OCI-LY1 (cell line): ENCODE results near the gene SPNS2.

Source experiments
- H2AFZ ChIP-seq: fragments of 200-600 bp; sonication (generic), shearing (Covaris generic); 2 replicates; pipeline ENCODE4 v1.6.0; 2014; ENCODE audit warnings: antibody characterized with exemption, mild to moderate bottlenecking, low read length
- H3F3A ChIP-seq: fragments of 200-600 bp; sonication (generic), shearing (Covaris generic); 2 replicates; pipeline ENCODE4 v1.6.0; 2014; ENCODE audit warnings: mild to moderate bottlenecking, antibody characterized with exemption, low read length, moderate library complexity; ENCODE audit not compliant: insufficient read depth
- H3K27ac ChIP-seq: fragments of 200-600 bp; sonication (generic); 2 replicates; pipeline ENCODE4 v1.5.1; 2014; ENCODE audit warnings: low read length, mixed run types, mild to moderate bottlenecking, low read depth; ENCODE audit not compliant: poor library complexity, severe bottlenecking
- H3K27me3 ChIP-seq: fragments of 200-600 bp; sonication (generic); 2 replicates; pipeline ENCODE4 v1.6.0; 2014; ENCODE audit warnings: antibody characterized with exemption, mild to moderate bottlenecking, low read length, moderate library complexity; ENCODE audit not compliant: insufficient read depth
- H3K36me3 ChIP-seq: fragments of 200-600 bp; sonication (generic); 2 replicates; pipeline ENCODE4 v1.6.1; 2014; ENCODE audit warnings: mild to moderate bottlenecking, antibody characterized with exemption, low read length, moderate library complexity, mixed read lengths; ENCODE audit not compliant: insufficient read depth
- H3K4me1 ChIP-seq: fragments of 200-600 bp; sonication (generic); 2 replicates; pipeline ENCODE4 v1.5.1; 2014; ENCODE audit warnings: mild to moderate bottlenecking, low read length, moderate library complexity; ENCODE audit not compliant: insufficient read depth, severe bottlenecking
- H3K4me2 ChIP-seq: fragments of 200-600 bp; sonication (generic), shearing (Covaris generic); 2 replicates; pipeline ENCODE4 v1.6.1; 2014; ENCODE audit warnings: low read length
- H3K4me3 ChIP-seq: fragments of 200-600 bp; sonication (generic); 2 replicates; pipeline ENCODE4 v1.5.1; 2014; ENCODE audit warnings: low read length, low read depth, mild to moderate bottlenecking, mixed read lengths; ENCODE audit not compliant: poor library complexity, severe bottlenecking
- H3K79me2 ChIP-seq: fragments of 200-600 bp; shearing (Covaris generic); 2 replicates; pipeline ENCODE4 v1.6.1; 2016; ENCODE audit warnings: mixed run types, low read length, mixed read lengths; ENCODE audit not compliant: insufficient read depth
- H3K9ac ChIP-seq: fragments of 200-600 bp; sonication (generic), shearing (Covaris generic); 2 replicates; pipeline ENCODE4 v1.6.1; 2014; ENCODE audit warnings: mild to moderate bottlenecking, low read length, mixed read lengths
- H3K9me2 ChIP-seq: fragments of 200-600 bp; sonication (generic), shearing (Covaris generic); 2 replicates; pipeline ENCODE4 v1.6.1; 2014; ENCODE audit warnings: low read depth, mild to moderate bottlenecking, low read length, mixed read lengths
- H3K9me3 ChIP-seq: fragments of 200-600 bp; shearing (Covaris generic); 2 replicates; pipeline ENCODE4 v1.6.1; 2014; ENCODE audit warnings: low read length, mixed read lengths
- H4K20me1 ChIP-seq: fragments of 200-600 bp; sonication (generic), shearing (Covaris generic); 2 replicates; pipeline ENCODE4 v1.6.0; 2016; ENCODE audit warnings: mild to moderate bottlenecking, low read length; ENCODE audit not compliant: insufficient read depth
- EZH2 ChIP-seq: fragments of 200-600 bp; sonication (generic), shearing (Covaris generic); IDR thresholded peaks from 2 replicates; pipeline ENCODE4 v1.8.0; 2017; ENCODE audit warnings: borderline replicate concordance, mixed run types, mild to moderate bottlenecking, antibody characterized with exemption, low read length, moderate library complexity, mixed read lengths
- TF ChIP-seq, protein P1 (sequence below): fragments of 200-600 bp; sonication (generic), shearing (Covaris generic); IDR thresholded peaks from 2 replicates; pipeline ENCODE4 v1.5.1; 2017; ENCODE audit warnings: mild to moderate bottlenecking, antibody characterized with exemption, low read length, moderate library complexity, mixed read lengths

Gene SPNS2

DNA sequence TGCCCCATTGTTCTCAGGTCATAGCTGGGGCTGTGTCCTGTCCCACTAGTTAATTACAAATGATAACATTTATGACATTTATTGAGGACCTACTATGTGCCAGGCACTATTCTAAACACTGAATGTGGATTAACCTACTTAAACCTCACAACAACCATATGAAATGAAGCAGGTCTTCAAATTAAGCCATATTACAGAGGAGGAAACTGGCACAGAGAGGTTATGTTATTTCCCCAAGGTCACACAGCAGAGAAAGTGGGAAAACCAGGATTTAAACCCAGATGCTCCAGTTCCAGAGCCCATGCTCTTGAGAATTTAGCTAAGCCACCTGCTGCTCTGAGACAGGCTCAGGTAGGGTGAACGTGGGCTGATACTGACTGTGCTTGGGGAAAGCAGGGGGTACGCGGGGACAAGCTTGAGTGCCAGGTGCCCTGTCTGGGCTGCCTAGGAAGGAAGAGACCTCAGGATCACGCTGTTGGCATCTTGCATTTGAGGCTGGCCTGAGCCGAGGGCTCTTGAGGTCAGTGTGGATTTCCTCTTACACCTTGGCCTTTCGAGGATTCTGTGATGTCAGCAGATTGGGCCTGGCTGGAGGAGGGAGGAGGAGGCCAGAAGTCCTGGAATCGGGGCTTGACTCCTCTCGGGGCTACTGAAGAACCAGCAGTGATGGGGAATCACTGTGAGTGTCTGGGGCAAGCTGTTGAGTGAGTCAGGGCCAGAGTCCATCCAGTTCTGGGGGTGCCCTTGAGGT, 8.9 kb downstream of the SPNS2 start:
- Histone ChIP-seq H3K36me3 (no peaks in the 10 kb centered on the region), H4K20me1 (no peaks in the 10 kb centered on the region), H3K27me3 (peaks cover 16% of the 10 kb centered on the region; the same call in 1 of the 2 replicates), H3K9me3 (no peaks in the 10 kb centered on the region), H3F3A (no peaks in the 10 kb centered on the region), H3K4me3 (no peak overlapping the region), H3K4me2 (no peak overlapping the region), H3K4me1 (no peaks in the 10 kb centered on the region), H3K27ac (no peak overlapping the region), H3K79me2 (no peaks in the 10 kb centered on the region), H3K9me2 (no peaks in the 10 kb centered on the region), H3K9ac (no peak overlapping the region), H2AFZ (no peak overlapping the region)
- TF ChIP-seq, protein P1, sequence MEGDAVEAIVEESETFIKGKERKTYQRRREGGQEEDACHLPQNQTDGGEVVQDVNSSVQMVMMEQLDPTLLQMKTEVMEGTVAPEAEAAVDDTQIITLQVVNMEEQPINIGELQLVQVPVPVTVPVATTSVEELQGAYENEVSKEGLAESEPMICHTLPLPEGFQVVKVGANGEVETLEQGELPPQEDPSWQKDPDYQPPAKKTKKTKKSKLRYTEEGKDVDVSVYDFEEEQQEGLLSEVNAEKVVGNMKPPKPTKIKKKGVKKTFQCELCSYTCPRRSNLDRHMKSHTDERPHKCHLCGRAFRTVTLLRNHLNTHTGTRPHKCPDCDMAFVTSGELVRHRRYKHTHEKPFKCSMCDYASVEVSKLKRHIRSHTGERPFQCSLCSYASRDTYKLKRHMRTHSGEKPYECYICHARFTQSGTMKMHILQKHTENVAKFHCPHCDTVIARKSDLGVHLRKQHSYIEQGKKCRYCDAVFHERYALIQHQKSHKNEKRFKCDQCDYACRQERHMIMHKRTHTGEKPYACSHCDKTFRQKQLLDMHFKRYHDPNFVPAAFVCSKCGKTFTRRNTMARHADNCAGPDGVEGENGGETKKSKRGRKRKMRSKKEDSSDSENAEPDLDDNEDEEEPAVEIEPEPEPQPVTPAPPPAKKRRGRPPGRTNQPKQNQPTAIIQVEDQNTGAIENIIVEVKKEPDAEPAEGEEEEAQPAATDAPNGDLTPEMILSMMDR: no peak
- no peak for TF ChIP-seq EZH2

DNA sequence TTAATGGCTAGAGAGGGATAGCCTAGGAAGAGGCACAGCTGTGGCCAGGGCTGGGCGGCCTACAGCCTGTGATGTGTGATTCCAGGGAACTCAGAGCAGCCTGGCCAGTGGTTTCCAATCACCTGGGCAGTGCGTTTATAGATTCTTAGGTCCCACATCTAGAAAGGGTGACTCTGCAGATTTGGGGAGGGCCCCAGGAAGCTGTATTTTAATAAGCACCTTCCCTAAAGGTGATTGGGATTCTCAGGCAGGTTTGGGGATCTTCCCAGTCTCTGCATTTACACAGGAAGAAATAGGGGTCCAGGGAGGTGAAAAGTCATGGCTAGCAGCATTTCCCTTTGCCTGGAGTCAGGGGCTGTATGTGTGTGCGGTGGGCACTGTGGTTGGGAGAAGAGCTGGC, 9.5 kb downstream of the SPNS2 start:
- Histone ChIP-seq H3K36me3 (no peaks in the 10 kb centered on the region), H3K4me1 (no peaks in the 10 kb centered on the region), H3K27ac (no peak overlapping the region), H3F3A (no peaks in the 10 kb centered on the region), H3K9ac (no peak overlapping the region), H3K27me3 (peaks cover 16% of the 10 kb centered on the region; the same call in 1 of the 2 replicates), H3K9me2 (no peaks in the 10 kb centered on the region), H3K4me2 (no peak overlapping the region), H4K20me1 (no peaks in the 10 kb centered on the region), H2AFZ (no peak overlapping the region), H3K4me3 (no peak overlapping the region), H3K79me2 (no peaks in the 10 kb centered on the region), H3K9me3 (no peaks in the 10 kb centered on the region)
- TF ChIP-seq, protein P1: no peak
- TF ChIP-seq EZH2: no peak

DNA sequence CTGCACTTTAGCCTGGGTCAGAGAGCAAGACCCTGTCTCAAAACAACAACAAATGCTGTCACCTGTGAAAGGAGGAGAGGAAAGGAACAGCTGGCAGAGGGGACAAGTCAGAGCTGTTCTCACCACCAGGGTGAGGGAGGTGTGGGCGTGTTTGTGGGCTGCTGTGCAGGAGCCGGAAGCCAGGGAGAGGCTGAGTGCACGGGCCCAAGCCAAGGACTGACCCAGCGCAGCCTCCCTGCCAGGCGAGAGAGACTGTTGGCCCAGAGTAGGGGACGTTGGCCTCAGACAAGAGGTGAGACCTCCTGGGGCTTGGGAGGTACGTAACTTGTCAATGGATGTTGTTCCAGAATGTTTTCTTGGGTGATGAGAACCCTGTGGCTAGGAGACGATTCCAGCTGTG, 10.7 kb downstream of the SPNS2 start:
- H3K79me2 ChIP-seq: no peaks in the 10 kb centered on the region
- no peak overlapping the region for H3K27ac ChIP-seq
- no peaks in the 10 kb centered on the region for H4K20me1 ChIP-seq
- no peaks in the 10 kb centered on the region for H3F3A ChIP-seq
- H3K9me2 ChIP-seq: no peaks in the 10 kb centered on the region
- TF ChIP-seq, protein P1: no peak
- no peak for TF ChIP-seq EZH2
- H3K27me3 ChIP-seq: peaks cover 16% of the 10 kb centered on the region; the same call in 1 of the 2 replicates
- H3K4me3 ChIP-seq: no peak overlapping the region
- H3K4me1 ChIP-seq: no peaks in the 10 kb centered on the region
- H3K9ac ChIP-seq: no peak overlapping the region
- H3K4me2 ChIP-seq: no peak overlapping the region
- H2AFZ ChIP-seq: no peak overlapping the region
- no peaks in the 10 kb centered on the region for H3K9me3 ChIP-seq
- H3K36me3 ChIP-seq: no peaks in the 10 kb centered on the region
